Panc1 (cell line): ENCODE results near the gene ABCB8. TPM values are rescaled to one million over a fixed set of nuclear protein-coding genes. Genes with fewer than 3 reads are reported as not detected.

ENCODE experiments used
- ATAC-seq: fragments of 200-7000 bp; cut with Tn5 transposase; 2 replicates; pipeline ENCODE4 v1.9.1; 2020; ENCODE audit warnings: mild to moderate bottlenecking, moderate library complexity
- BruUV-seq: library from RNA; stranded (reverse); fragments of 400-500 nt; replicated peaks from 2 replicates; lab custom pipeline; 2021; lab: Mats Ljungman, UMichigan
- CTCF ChIA-PET: fragments of 300-600 bp; sonication (Branson Sonifier 250); formaldehyde crosslinking; loops from one replicate; lab custom pipeline; 2022; ENCODE audit warnings: antibody characterized with exemption; lab: Charles Lee
- POLR2A ChIA-PET: fragments of 300-600 bp; sonication (Branson Sonifier 250); formaldehyde crosslinking; loops from one replicate; lab custom pipeline; 2022; ENCODE audit warnings: antibody characterized with exemption; lab: Charles Lee
- DNase-seq: peaks from one replicate; pipeline ENCODE4 v3.0.0-alpha.2; 2010; ENCODE audit warnings: low read depth, low spot score
- H3K27ac ChIP-seq: 2 replicates; pipeline ENCODE4 v1.5.1; 2011; ENCODE audit warnings: mild to moderate bottlenecking, low read length, inconsistent platforms
- H3K27me3 ChIP-seq: fragments of 200-500 bp; sonication (Bioruptor generic); 2 replicates; pipeline ENCODE4 v1.6.0; 2014; ENCODE audit warnings: low read length, inconsistent platforms; ENCODE audit not compliant: control insufficient read depth, insufficient read depth
- H3K36me3 ChIP-seq: fragments of 200-500 bp; sonication (Bioruptor generic); 2 replicates; pipeline ENCODE4 v1.5.1; 2014; ENCODE audit warnings: inconsistent platforms, mild to moderate bottlenecking, low read length, moderate library complexity; ENCODE audit not compliant: control insufficient read depth, insufficient read depth
- H3K4me1 ChIP-seq: 2 replicates; pipeline ENCODE4 v1.5.1; 2011; ENCODE audit warnings: inconsistent platforms, mild to moderate bottlenecking, low read length, moderate library complexity; ENCODE audit not compliant: control insufficient read depth, insufficient read depth
- H3K4me3 ChIP-seq, 2 experiments: 2 replicates each; pipeline ENCODE4 v1.5.1; 2011 to 2012; ENCODE audit warnings: low read depth in 2 of 2, low read length in 2 of 2, mild to moderate bottlenecking in 2 of 2, inconsistent platforms in 1 of 2, moderate library complexity in 1 of 2
- H3K9me3 ChIP-seq: fragments of 200-500 bp; sonication (Bioruptor generic); 2 replicates; pipeline ENCODE4 v1.5.1; 2014; ENCODE audit warnings: low read depth, mild to moderate bottlenecking, inconsistent platforms, low read length, moderate library complexity; ENCODE audit not compliant: control insufficient read depth, insufficient read depth
- CTCF ChIP-seq: fragments of 450-650 bp; IDR thresholded peaks from 2 replicates; pipeline ENCODE4 v1.5.1; 2017; ENCODE audit warnings: mild to moderate bottlenecking
- POLR2AphosphoS5 ChIP-seq: IDR thresholded peaks from 2 replicates; pipeline ENCODE4 v1.6.1; 2012; ENCODE audit warnings: mild to moderate bottlenecking, low read depth, low read length, moderate library complexity
- REST ChIP-seq, 2 experiments: IDR thresholded peaks; 2 replicates each; pipeline ENCODE4 v1.6.1; 2011 to 2012; ENCODE audit warnings: low read depth in 2 of 2, control low read depth in 1 of 2, low read length in 1 of 2, mild to moderate bottlenecking in 1 of 2, moderate library complexity in 1 of 2; ENCODE audit not compliant: insufficient read depth in 1 of 2
- SIN3A ChIP-seq: IDR thresholded peaks from 2 replicates; pipeline ENCODE4 v1.6.1; 2012; ENCODE audit warnings: low read depth, mild to moderate bottlenecking, low read length, moderate library complexity, borderline replicate concordance; ENCODE audit not compliant: insufficient read depth
- TCF7L2 ChIP-seq: IDR thresholded peaks from 2 replicates; pipeline ENCODE4 v1.6.1; 2011; ENCODE audit warnings: mild to moderate bottlenecking, low read depth, low read length, inconsistent platforms
- in situ Hi-C: cut with HindIII; loops from 2 replicates; pipeline ENCODE4 v1.10.0; 2016; ENCODE audit warnings: low sequenced_read_pairs, low pct_unique_long_range_greater_than_20kb
- intact Hi-C: fragments of 100-400 bp; cut with micrococcal nuclease; formaldehyde crosslinking; loops from one replicate; pipeline ENCODE4 v1.10.0; 2022; ENCODE audit not compliant: unreplicated experiment
- total RNA-seq: library from RNA; stranded (reverse); gene quantifications from one replicate; pipeline ENCODE4 v1.2.1, GENCODE V29; 2021; ENCODE audit not compliant: unreplicated experiment

Gene ABCB8
- total RNA-seq, 1 experiment from 2014 or later, result 49.8 TPM

- CTCF ChIA-PET, result interaction anchor here (0.7 kb wide), 1 partner anchor 12 kb away, joined by 3 read pairs; no protein-coding TSS in a partner anchor
- TF ChIP-seq TCF7L2, result no peak
- no peak for TF ChIP-seq POLR2AphosphoS5
- no peak for TF ChIP-seq REST (IDR thresholded peaks at IDR 0.05; ENCODE audit: insufficient read depth in 1 of 2, low read depth in 2 of 2, low read length in 1 of 2)
- no peak for TF ChIP-seq SIN3A
- no peak for TF ChIP-seq CTCF
Measured at GRCh38 chr7:151073990-151074389, 45.7 kb downstream of the ABCB8 start.

GRCh38 chr7:151074817-151075661, 46.8 kb downstream of the ABCB8 start:
- ATAC-seq, result no peak
- in situ Hi-C loops, result no loop called here
- CTCF ChIA-PET, result no interaction called here

More at GRCh38 chr7:151073990-151074389, 45.7 kb downstream of the ABCB8 start:
- BruUV-seq, result no TSS peak
- Histone ChIP-seq H3K9me3 (no peaks in the 10 kb centered on the region), H3K4me1 (peaks cover 37% of the 10 kb centered on the region), H3K27me3 (no peaks in the 10 kb centered on the region), H3K4me3 (no peak overlapping the region), H3K36me3 (peaks cover 4% of the 10 kb centered on the region; the same call in 1 of the 2 replicates), H3K27ac (no peak overlapping the region)
- no peak for ATAC-seq
- POLR2A ChIA-PET, result no interaction called here
- intact Hi-C loops (no loop called here), in situ Hi-C loops (no loop called here)
- DNase-seq, result no peak

More at GRCh38 chr7:151074817-151075661, 46.8 kb downstream of the ABCB8 start:
- no peaks in the 10 kb centered on the region for H3K27me3 ChIP-seq
- intact Hi-C loops, result loop anchor here (5.0 kb wide), 1 partner anchor 37 kb away; no protein-coding TSS in a partner anchor
- no TSS peak for BruUV-seq
- peaks cover 3% of the 10 kb centered on the region; the same call in 1 of the 2 replicates for H3K36me3 ChIP-seq
- no peaks in the 10 kb centered on the region for H3K9me3 ChIP-seq
- H3K27ac ChIP-seq, result no peak overlapping the region
- DNase-seq, result no peak
- H3K4me1 ChIP-seq, result peaks cover 44% of the 10 kb centered on the region
- no peak overlapping the region for H3K4me3 ChIP-seq
- TF ChIP-seq REST (IDR thresholded peaks at IDR 0.05; ENCODE audit: insufficient read depth in 1 of 2, low read depth in 2 of 2, low read length in 1 of 2), result no peak
- TF ChIP-seq CTCF, result no peak
- TF ChIP-seq POLR2AphosphoS5, result no peak; the same call in 1 of the 2 replicates
- no peak for TF ChIP-seq TCF7L2
- no peak for TF ChIP-seq SIN3A
- POLR2A ChIA-PET, result no interaction called here
